NCI-H2081 treated with DMSO at 0.1 percent for 48 hours (cell line): Measurements from ENCODE around the gene ANKS1B.

Experiments
- DNase-seq: peaks from one replicate; lab custom pipeline; 2025; lab: John Stamatoyannopoulos, UW

Gene ANKS1B

DNA sequence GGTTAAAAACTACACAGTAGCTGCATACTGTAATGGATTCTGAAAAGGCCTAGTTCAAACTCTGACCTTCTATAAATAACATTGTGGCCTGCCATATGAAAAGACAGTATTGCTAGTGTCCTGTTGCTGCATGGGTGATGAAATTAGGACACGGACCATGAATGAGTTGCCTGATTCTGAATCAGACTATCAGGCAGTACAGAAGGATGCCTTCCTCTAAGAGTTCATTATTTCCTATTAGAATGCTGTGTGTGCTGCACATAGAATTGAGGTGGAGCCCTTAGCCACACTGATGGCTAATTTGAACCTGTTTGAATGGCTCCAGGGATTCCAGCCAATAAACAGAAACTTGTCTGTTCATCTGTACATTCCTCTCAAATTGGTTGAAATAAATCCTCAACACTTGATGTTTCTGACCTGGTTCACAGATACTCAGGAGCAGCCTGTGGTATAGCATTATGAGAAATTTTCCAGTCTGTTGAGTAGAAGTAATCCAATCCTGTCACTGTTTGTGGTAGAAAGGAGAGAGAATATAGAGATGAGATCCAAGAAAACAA lies 856.4 kb downstream of the ANKS1B start:
- DNase-seq, result no peak

DNA sequence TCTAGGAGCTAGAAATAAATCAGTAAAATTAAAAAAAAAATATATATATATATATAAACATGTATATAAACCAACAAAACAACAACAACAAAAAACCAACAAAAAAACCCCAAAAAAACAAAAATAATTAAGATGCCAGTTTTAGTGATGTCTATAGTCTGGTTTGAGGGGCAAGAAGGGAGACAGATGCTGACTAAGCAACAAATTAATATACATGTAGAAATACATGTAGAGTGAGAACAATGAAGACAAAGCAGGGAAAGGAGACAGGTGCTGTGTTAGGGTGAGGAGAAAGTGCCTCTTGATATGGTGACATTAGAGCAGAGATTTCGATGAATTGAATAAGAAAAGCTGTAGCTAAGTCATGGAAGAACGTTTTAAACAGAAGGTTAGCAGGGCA lies 861.8 kb downstream of the ANKS1B start:
- no peak for DNase-seq

DNA sequence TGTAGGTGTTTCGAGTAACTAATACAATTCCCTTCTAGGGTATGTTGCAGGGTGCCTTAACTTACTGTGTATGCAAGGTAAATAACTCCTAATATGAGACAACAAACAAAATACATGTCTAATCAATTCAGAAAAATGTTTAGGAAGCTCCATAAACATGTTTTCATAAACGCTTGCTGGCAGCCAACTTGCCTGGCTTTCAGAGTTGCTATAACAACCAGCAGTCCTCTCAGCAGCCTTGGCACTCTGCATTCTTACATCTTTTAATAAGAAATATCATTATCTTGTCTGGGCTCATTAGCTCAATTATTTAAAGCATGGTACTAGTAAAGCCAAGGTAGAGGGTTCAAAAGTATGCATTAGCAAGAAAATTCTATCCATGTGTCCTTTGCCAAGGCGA lies 862.2 kb downstream of the ANKS1B start:
- DNase-seq, result no peak

DNA sequence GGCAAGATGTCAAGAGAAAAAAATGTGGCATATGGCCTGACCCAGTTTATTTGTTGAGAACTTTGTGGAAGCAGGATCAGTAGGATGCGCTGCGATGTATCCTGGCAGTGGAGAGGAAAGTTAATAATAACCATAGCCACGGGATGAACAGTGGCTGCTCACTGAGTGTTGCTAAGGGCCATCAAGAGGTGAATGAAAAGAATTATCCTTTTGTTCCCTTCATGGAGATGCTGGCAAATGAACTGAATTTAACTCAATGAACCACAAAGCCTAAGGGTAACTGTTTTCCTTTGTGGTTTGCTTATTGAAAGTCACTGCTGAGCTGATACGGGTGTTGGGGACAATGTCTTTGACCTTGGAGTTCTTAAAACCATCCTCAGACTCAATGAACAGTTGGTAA lies 863.2 kb downstream of the ANKS1B start:
- no peak for DNase-seq

DNA sequence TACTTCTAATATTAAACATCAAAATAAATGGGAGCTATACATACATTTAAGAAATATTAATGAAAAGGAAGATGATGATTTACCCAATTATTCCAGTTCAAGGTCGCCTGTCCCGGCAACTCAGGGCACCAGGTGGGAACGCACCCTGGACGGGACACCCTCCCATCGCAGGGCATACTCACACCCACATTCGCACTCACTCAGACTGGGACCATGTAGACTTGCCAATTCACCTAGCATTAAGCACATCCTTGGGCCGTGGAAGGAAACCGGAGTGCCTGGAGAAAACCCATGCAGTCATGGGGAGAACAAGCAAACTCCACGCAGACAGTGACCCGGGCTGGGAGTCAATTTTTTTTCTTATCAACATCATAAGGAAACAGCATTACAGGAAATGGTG lies 864.8 kb downstream of the ANKS1B start:
- DNase-seq, result no peak

DNA sequence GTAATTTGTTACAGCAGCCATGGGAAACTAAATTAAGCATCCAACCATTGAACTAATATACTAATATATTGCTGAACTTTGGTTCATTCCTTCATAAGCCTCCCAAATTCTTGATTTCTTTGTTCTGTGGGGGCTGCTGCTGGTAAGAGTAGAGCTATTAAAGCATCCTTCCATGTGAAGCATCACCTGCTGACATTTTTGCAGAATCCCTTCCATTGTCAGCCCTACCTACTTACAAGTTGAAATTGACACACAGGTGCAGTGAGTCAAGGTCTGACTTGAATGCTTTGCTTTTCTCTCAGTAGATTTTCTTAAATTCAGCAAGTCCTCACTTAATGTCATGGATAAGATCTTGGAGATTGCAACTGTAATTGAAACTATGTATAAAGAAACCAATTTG lies 865.3 kb downstream of the ANKS1B start:
- DNase-seq, result no peak

DNA sequence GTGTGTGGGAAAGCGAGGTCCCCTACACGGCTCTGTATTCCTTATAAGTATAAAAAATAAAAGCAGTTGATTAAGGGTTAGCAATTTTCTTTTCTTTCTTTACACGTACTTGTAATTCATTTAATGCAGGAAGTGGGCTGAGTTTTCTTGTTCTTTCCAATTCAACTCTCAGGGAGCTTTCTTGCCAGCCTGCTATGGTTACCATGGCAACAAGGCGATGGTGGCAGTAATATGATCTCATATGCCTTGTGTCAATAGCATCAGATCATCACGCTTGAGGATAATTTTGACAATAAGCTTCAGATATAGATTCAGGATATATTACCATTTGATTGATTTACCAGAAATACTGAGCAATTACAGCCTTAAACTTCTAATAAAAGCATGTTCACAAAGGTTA lies 873.1 kb downstream of the ANKS1B start:
- peak; percentile 64 for DNase-seq

DNA sequence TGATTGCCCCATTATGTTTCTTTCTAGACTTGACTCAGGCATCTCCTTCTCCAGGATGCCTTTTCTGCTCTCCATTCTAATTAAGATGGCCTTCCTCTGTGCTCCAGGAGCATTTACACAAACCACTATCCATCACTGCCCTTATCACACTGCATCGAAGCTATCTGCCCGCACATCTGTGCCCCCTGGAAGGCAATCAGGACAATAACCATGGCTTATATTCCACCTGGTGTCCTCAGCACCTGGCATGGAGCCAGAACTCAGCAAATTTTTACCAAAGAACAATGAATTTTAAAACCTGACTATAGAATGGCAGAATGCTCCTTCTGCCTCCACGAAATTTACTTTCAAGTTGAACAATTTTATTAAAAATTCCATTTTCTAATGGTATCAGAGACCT lies 873.9 kb downstream of the ANKS1B start:
- no peak for DNase-seq

DNA sequence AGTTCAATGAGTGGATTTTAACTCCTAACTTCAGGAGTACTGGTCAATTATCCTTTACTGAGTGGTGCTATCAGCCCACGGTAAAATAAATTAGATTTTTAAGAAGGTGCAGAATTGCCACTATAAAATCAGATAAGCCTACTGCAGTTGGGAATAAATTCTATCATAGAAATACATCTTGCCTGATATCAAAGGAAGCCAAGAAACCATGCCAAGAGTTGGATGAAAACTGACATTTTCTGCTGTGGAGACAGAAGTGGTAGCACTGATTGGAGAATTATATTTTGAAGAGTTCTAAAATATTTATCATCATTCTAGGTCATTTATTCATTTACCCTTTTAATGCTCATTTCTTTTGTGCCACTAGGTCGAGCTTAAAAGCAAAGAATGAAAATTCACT lies 874.5 kb downstream of the ANKS1B start:
- DNase-seq, result no peak

DNA sequence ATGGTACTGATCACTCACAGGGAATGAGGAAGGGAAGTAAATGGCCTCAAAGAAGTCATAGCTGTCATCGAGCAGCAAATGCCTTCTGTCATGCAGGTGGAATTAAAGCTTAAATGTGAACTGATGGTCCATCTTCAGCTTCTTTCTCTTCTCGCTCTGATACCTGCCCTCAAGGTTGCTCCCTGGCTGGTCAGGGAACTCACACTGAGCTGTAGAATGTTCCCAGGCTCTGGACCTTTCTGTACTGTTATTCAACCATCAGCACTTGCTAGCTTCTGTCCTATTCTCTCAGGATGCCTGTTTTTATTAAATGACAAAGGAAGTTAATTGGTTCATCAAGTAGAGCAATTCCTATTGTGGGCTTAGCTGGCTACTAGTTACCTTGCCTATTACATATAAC lies 875.8 kb downstream of the ANKS1B start:
- no peak for DNase-seq

DNA sequence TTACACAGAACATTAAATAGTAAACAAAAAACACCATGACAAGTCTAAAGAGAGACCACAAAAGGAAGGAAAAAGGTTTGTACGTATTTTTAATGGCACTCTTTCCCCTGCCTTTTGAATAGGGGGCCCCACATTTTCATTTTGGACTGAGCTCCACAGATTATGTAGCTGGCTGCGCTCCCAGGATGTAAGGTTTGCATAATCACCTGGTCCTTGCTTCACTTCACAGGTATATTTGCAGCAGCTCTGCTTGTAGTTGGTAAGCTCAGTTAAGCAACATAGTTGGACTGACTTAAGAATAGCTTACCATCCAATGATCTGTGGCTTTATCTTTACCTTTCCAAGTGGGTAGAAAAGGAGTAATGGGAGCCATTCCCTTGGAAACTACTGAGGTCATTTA lies 885.0 kb downstream of the ANKS1B start:
- no peak for DNase-seq

DNA sequence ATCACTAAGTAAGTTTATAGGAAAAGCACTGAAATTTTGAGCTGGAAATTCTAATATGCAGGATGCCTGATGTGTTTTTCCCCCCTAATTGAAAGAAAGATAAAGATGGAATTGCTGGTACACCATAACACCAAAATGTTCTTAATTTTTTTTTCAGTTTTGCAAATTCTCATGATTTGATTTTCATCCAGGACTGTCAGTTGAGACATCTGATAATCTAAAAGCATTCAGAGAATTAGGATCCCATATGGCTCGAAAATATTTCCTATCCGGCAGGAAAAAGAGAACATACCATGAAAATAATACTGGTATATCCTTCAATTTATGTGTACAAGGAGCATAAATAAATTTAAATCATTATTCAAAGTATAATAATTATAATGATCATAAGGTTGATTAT lies 887.6 kb downstream of the ANKS1B start:
- DNase-seq, result no peak

DNA sequence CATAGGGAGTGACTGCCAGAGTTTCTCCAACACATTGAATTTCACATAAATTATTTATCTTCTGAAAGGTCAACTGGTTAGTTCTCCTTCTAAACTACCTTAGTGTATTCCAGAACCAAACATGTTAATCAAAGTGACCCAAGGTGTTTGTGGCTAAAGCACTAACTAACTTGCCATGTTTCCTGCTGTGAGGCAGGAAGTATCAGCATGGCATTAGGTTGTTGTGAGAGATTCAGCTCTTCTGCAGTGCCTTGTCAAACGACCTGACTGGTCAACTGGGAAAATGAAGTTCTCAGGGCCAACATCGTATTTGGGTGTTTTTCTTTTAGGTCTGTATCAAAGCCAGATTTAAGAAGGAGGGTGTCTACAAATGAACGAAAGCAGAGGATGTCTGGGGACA lies 891.6 kb downstream of the ANKS1B start:
- no peak for DNase-seq

DNA sequence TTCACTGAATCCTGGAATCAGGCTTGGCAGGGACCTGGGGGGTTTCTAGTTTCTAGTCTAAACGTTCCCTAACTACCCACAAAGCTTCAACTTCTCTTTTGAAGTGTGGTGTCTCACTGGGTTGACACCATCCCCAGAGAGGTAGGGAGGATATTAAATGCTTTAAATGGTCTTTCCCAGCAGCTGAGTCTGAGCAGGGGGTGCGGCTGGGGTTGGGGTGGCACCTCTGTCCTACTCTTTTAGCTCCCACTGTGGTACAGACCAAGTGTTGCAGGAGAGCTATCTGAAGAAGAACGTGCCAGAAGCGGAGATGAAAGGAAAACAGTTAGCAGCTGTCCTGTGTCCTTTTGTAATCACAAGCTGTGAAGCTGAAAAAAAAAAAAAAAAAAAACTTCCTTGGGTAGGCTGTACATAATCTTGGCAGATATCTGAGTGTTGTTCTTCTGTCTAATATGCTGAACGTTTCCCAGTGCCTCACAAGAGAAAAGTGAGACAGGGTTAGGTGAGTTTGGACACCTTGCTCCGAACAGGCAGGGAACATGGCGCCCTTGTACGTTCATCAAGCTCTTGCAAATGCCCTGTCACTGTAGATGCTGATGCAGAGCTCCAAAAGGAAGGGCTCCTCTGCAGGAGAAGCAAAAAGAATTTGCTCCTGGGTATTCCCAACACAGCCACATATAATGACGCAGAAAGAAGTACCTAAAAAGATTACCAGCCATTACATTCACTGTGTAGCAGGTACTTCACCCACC lies 892.5 kb downstream of the ANKS1B start:
- no peak for DNase-seq

DNA sequence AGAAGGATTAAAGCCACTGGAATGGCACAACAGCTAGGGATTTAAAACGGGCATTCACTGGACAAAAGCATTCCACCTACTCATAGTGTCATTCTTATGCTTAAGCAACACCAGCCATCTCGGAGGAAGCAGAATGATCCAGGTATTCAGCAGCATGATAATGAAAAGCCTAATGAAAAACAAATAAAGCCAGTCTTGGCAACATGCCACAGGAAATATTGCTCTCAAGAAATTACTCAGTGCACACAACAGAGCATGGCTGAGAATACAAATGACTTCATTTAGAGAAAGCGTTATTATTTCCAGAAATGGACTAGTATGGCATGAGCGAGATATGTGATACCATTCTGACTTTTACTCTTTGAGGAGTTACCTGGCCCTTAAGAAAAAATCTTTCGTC lies 897.5 kb downstream of the ANKS1B start:
- DNase-seq, result peak; percentile 22

DNA sequence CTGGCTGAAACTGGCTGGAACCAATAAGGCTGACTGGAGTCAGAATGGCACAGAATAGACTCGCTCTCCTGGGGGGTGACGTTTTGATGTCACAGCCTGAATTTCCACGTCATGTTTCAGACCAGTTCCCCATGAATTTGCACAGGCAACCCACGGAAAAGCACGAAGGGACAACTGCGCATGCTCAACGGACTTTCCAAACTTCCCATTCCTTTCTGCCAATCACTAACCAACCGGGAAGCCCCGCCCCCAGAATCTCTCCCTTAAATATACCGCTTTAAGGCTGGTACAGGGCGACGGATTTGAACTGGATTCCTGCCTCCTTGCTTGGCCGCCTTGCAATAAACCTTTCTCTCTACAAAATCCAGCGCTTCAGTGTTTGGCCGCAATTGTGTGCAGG lies 904.9 kb downstream of the ANKS1B start:
- DNase-seq, result no peak

DNA sequence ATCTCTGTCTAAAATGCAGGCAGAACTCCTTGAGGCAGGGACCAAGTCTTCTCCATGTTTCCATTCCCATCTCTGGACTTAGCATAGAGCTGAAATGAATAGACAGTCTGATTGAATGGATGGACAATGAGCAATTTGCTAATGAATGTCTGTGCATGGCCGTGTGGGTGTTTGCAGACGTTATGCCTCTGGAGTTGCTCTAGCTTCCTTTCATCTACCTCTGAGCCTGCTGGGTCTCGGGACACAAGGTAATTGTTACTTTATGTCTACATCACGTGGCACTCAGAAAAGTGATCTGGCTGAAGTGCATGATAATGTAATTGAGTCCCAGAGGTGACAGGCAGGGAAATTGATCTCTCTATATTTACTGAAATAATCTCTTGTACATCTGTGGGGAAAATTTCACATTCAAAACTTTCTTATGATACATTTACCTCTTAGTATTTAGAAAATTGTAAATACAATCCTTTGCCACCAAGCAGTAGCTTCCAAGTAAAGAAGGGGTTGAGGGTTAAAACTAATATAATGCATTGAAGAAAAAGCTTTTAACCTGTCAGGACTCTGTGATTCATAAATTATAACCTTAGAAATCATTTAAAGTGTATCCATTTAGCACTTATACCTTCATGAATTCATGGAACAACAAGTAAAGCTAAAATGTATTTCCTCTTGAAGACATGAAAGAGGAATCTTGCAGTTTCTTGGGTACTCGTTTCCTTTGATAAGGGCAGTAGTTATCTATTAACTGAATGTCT lies 915.6 kb downstream of the ANKS1B start:
- no peak for DNase-seq

DNA sequence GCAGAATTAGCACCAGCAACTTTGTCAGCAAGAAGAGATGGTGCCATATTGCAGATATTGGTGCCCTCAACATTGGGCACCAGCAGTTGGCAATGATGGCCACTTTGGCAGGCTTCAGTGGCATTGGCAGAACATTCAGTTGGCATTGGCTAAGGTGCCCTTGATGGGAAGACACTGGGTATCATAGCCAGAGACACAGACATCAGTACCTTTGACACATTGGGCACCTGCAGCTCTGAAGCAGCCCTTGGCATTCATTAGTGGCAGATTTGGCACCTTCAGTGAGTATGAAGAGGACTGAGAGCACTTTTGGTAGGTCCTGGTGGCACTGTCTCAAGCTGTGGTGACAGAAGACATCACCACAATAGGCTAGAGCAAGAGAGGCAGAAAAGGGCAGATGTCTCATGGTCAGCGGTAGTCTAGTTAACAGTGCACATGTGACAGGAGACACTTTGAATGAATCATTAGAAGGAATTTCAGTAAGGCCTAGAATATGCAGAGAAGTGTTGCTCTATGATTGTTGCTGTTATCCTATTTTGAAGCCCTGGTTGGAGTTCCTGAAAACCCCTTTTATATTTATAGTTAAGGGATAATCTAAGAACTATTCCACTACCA lies 917.5 kb downstream of the ANKS1B start:
- no peak for DNase-seq

DNA sequence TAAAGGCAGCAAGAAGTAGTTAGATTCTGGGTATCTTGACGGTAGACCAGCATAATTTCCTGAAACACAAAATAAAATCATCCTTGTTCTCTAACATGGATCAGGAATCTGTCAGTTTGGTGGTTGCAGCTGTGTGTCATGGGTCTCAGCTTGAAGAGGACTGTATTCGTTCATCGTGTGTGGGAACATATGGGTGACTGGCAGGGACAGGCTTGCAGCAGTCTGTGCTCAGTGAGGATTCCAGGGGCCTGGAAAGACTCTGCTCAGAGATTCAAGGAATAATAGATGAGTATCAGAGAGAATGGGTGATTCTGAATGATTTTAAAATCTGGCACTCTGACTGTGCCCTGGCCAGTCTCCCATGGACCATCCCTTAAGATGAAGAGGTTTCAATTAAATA lies 918.0 kb downstream of the ANKS1B start:
- no peak for DNase-seq

DNA sequence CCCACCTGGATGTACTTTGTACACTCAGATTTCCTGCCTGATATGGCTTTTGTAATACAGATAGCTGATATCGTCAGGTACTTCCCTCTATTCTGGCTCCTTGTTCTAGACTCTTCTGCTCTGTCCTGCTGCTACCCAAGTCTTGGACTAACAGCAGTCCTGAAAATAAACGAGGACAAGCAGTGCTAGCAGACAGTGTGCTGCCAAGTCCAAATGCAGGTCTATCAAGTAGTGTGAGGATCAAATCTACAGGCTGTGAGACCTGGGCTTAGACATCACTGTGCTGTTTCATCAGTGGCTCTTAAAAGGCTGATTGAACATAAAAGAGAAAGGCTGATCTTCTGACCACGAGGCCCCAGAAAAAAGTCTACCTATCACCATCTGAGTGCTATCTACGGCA lies 921.6 kb downstream of the ANKS1B start:
- no peak for DNase-seq

DNA sequence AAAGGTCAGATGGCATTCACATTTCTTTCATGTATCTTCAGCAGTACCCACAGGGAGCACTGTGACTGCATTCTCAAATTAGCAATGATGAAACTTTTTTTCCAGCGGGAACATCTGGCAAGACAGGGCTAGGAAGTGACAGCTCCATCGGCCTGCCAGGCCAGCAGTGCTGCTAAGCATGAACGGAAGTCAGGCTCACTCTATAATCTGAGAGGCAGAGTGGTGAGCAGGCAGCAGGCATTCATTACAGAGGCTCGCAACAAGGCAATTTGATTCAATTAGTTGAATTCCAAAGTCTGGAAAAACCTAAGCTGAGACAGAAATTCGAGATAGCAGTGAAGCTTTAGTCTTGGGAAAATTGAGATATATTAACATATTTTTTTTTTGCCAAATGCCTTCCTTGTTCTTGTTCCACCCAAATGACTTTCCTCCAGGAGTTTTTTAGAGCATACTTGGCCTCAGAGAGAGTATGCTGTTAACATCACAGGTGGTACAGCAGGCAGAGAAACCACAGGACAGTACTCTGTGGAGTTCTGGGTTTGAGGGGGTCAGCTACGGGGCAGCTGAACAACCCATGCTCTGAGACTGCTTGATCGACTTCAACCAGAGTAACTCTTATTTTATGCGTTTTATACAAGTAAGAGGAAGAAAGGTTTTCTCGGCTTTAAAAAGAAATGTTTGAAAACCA lies 924.8 kb downstream of the ANKS1B start:
- DNase-seq, result no peak

DNA sequence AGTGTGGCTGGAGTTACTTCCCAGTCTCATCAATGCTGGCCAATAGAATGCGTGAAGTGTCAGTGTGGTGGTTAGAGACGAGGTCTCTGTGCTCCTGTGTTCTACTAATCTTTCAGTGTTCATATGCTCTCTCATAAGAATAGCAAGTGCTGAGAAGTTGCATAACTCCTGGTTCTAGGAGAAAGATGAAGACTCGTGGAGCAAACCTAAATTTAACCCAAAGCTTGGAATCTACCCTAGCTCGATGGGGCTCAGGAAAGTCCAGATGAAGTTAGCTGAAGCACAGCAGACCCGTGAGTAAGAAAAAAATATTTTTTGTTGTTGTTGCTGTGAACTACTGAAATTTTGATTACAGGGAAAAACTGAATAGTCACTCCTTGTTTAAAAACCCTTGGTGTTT lies 927.1 kb downstream of the ANKS1B start:
- DNase-seq, result no peak
